Esophagus muscularis mucosa (tissue), 4 donors: Measurements from ENCODE around the gene RHD. TPM values are rescaled to one million over a fixed set of nuclear protein-coding genes. Genes with fewer than 3 reads are reported as not detected.
A peak's percentile ranks its signal among the peaks of the same experiment; 100 is the strongest.
"Not testable (repeated sequence)": the region's sequence is repeated elsewhere in the genome, so short reads cannot be mapped to it uniquely, and the experiment has no call there.

ENCODE experiments used
- DNase-seq: peaks from one replicate; pipeline ENCODE4 v3.0.0-alpha.2; 2017; ENCODE audit errors: extremely low spot score
- H3K27ac ChIP-seq, 4 donors: fragments of 200-600 bp; sonication (generic); replicated peaks in 1 of 4; 1 replicate in 3 of 4; 2 replicates in 1 of 4; pipeline ENCODE4 v1.5.1; 2016 to 2019; ENCODE audit warnings: mild to moderate bottlenecking in 1 of 4
- H3K27me3 ChIP-seq, 4 donors: fragments of 200-600 bp; sonication (generic); one replicate each; pipeline versions ENCODE4 v1.5.1 to v1.6.0; 2016 to 2019
- H3K36me3 ChIP-seq, 4 donors: fragments of 200-600 bp; sonication (generic); one replicate each; pipeline ENCODE4 v1.5.1; 2016 to 2019
- H3K4me1 ChIP-seq, 4 donors: fragments of 200-600 bp; sonication (generic); one replicate each; pipeline ENCODE4 v1.5.1; 2016 to 2019
- H3K4me3 ChIP-seq, 4 donors: fragments of 200-600 bp; sonication (generic); 1 replicate in 2 of 4; 2 replicates in 2 of 4; pipeline ENCODE4 v1.5.1; 2016 to 2019; ENCODE audit warnings: mild to moderate bottlenecking in 4 of 4, moderate library complexity in 1 of 4
- H3K9me3 ChIP-seq, 4 donors: fragments of 200-600 bp; sonication (generic); 1 replicate in 3 of 4; 2 replicates in 1 of 4; pipeline ENCODE4 v1.5.1; 2016 to 2019
- CTCF ChIP-seq, 3 experiments: fragments of 200-600 bp in 2 of 3; fragments of 450-650 bp in 1 of 3; sonication (generic) in 2 of 3; IDR thresholded peaks; one replicate each; pipeline ENCODE4 v1.5.1; 2017 to 2019; ENCODE audit warnings: antibody characterized with exemption in 3 of 3, mild to moderate bottlenecking in 2 of 3, moderate library complexity in 1 of 3
- EP300 ChIP-seq: sonication (generic); formaldehyde crosslinking; IDR thresholded peaks from one replicate; pipeline ENCODE4 v1.6.1; 2017; ENCODE audit warnings: antibody characterized with exemption
- POLR2A ChIP-seq: fragments of 450-650 bp; IDR thresholded peaks from one replicate; pipeline ENCODE4 v1.6.1; 2017; ENCODE audit warnings: antibody characterized with exemption, moderate library complexity, mild to moderate bottlenecking, low read depth
- POLR2AphosphoS5 ChIP-seq, 2 donors: sonication (generic); formaldehyde crosslinking; IDR thresholded peaks; one replicate each; pipeline ENCODE4 v1.6.1; 2017; ENCODE audit warnings: antibody characterized with exemption in 2 of 2
- WGBS: methylation state at CpG from one replicate; pipeline ENCODE4 v1.1.5; 2018; 5-methylcytosine and 5-hydroxymethylcytosine counted together
- intact Hi-C: fragments of 100-400 bp; cut with DNase I; formaldehyde crosslinking; loops from one replicate; pipeline ENCODE4 v1.15.1; 2023
- total RNA-seq, 4 donors: library from RNA; depleted of rRNA; stranded (reverse); fragments of >200 nt; gene quantifications; one replicate each; pipeline versions ENCODE4 v1.1.0 to v1.2.1, GENCODE V29; 2016

Gene RHD
- total RNA-seq, 4 donors from 2014 or later, result not detected

DNA sequence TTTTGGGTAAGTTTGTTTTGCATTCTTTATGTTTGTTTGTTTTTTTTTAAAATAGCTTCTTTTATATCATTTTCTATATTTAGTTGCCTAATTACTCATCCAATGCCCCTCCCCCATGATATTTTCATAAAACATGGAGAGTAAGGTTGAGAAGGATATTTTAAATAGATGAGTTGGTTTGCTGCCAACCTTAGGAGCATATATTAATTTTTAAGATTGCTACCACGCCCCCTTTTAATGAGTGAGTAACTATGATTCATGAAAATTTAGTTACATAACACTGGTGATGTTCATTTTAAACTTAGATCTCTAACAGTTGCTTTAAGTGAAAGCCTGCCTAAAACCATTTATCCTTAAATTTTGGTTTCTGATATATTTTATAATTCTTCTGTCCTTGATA, 84.5 kb downstream of the RHD start:
- WGBS, result 82% methylated on average over 1 of the region's 1 CpG
- Histone ChIP-seq H3K9me3 (no peaks in the 10 kb centered on the region), H3K27me3 (no peaks in the 10 kb centered on the region), H3K27ac (no peak overlapping the region), H3K4me1 (peaks cover 1 to 9% (median 4%) of the 10 kb centered on the region in 4 donors), H3K4me3 (no peak overlapping the region), H3K36me3 (peaks cover 34 to 99% (median 84%) of the 10 kb centered on the region in 4 donors)
- intact Hi-C loops, result no loop called here
- DNase-seq, result no peak
- no peak for TF ChIP-seq POLR2AphosphoS5 (IDR thresholded peaks at IDR 0.05)
- no peak for TF ChIP-seq EP300
- TF ChIP-seq POLR2A, result no peak
- no peak for TF ChIP-seq CTCF (IDR thresholded peaks at IDR 0.05)

- H3K36me3 ChIP-seq, result peaks cover 18 to 63% (median 52%) of the 10 kb centered on the region in 4 donors
- DNase-seq, result no peak
- intact Hi-C loops, result no loop called here
- H3K27me3 ChIP-seq, result no peaks in the 10 kb centered on the region
- TF ChIP-seq EP300 (no peak), CTCF (IDR thresholded peaks at IDR 0.05) (no peak)
- no peak overlapping the region for H3K4me3 ChIP-seq
- no peaks in the 10 kb centered on the region for H3K9me3 ChIP-seq
- WGBS, result 86% methylated on average over 7 of the region's 7 CpGs
- H3K27ac ChIP-seq, result no peak overlapping the region
- peaks cover 3 to 12% (median 7%) of the 10 kb centered on the region in 4 donors for H3K4me1 ChIP-seq
Measured at GRCh38 chr1:25360596-25361581, 88.6 kb downstream of the RHD start.

GRCh38 chr1:25361901-25362300, 89.6 kb downstream of the RHD start:
- TF ChIP-seq POLR2A, result no peak
- TF ChIP-seq CTCF (IDR thresholded peaks at IDR 0.05), result no peak
- no peak for TF ChIP-seq EP300
- TF ChIP-seq POLR2AphosphoS5 (IDR thresholded peaks at IDR 0.05), result no peak
- Histone ChIP-seq H3K4me1 (peaks cover 3 to 8% (median 6%) of the 10 kb centered on the region in 4 donors), H3K4me3 (no peak overlapping the region), H3K9me3 (no peaks in the 10 kb centered on the region), H3K36me3 (peaks cover 18 to 53% (median 44%) of the 10 kb centered on the region in 4 donors), H3K27me3 (no peaks in the 10 kb centered on the region), H3K27ac (peak overlapping the region in 1 of 4 donors; percentile 35)
- no peak for DNase-seq
- WGBS, result 71% methylated on average over 2 of the region's 2 CpGs
- intact Hi-C loops, result no loop called here

DNA sequence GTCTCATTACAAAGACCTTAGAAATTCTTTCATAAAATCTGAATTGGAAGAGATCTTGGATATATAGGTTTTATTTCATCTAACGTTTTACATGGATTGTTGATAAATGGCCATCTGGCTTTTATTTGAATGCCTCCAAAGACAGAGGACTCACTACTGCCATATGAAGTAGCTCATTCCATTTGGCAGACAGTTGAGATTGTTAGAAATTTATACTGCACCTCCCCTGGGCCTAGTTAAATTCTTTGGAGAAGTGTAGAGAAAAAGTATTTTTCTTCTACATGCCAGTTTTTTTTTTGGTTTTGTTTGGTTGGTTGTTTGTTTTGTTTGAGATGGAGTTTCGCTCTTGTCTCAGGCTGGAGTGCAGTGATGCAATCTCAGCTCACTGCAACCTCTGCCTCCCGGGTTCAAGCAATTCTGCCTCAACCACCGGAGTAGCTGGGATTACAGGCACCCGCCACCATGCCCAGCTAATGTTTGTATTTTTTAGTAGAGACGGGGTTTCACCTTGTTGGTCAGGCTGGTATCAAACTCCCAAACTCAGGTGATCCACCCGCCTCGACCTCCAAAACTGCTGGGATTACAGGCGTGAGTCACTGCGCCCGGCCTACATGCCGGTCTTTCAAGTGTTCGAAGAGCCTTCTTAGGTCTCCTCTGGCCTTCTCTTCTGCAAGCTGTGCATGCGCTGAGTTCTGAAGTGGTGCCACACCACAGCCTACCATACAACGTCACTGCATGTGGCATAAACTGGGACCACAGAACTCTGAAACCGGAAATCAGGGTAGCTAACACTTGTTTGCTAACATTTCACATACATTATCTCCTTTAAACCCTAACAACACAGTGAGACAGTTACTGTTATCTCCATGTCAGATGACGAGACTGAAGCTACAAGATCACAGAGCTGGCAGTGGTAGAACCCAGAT, 90.6 kb downstream of the RHD start:
- peaks cover 16 to 43% (median 36%) of the 10 kb centered on the region in 4 donors for H3K36me3 ChIP-seq
- H3K27ac ChIP-seq, DNase-seq, H3K4me1 ChIP-seq, H3K4me3 ChIP-seq, H3K9me3 ChIP-seq, H3K27me3 ChIP-seq, intact Hi-C loops: not testable (repeated sequence)
- WGBS, result no CpG with 5 or more reads among the region's 17 CpGs

DNA sequence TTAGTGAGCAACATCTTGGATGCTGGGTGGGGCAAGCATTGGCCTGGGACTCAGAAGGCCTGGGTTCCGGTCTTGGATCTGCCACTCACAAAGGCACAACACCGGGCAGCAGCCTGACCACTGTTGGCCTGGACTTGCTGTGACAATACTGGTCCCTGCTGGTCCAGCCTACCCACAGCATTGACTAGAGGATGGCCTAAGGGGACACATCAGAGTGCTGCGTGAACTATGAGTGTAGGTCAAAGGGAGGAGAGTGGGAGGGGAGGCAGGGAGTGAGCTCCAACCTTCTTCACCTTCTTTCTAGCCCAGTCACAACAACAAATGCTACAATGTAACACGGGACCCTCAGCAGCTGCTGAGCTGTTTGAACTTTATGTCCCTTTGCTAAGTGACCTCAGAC, 96.9 kb downstream of the RHD start:
- TF ChIP-seq CTCF (IDR thresholded peaks at IDR 0.05) (no peak), POLR2AphosphoS5 (IDR thresholded peaks at IDR 0.05) (no peak), POLR2A (no peak), EP300 (no peak)
- no peaks in the 10 kb centered on the region for H3K9me3 ChIP-seq
- 86% methylated on average over 3 of the region's 4 CpGs for WGBS
- H3K27ac ChIP-seq, result no peak overlapping the region
- no peak for DNase-seq
- no peaks in the 10 kb centered on the region for H3K27me3 ChIP-seq
- no peaks in the 10 kb centered on the region for H3K4me1 ChIP-seq
- no peak overlapping the region for H3K4me3 ChIP-seq
- intact Hi-C loops, result no loop called here
- H3K36me3 ChIP-seq, result no peaks in the 10 kb centered on the region

GRCh38 chr1:25369691-25370271, 97.5 kb downstream of the RHD start:
- H3K9me3 ChIP-seq, H3K4me3 ChIP-seq, H3K27me3 ChIP-seq, H3K27ac ChIP-seq, DNase-seq, H3K4me1 ChIP-seq, H3K36me3 ChIP-seq, intact Hi-C loops: not testable (repeated sequence)
- 84% methylated on average over 12 of the region's 12 CpGs for WGBS

DNA sequence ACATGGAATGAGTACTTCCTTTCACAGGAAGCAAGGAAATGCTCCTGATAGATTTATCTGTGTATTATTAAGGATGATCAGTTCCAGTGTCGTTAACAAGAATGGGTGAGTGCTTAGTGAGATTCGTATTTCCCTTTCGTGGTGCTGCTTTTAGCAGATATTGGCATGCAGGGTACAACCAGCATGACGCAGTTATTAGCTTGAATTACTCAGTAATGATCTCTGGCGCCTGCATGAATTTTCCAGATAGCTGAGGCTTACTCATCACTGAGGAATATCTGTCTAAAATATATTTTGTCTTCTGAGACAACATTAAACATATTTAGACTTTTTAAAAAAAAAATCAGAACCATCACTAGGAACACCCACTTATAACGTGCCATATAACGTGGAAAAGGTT, 99.4 kb downstream of the RHD start:
- DNase-seq, H3K27me3 ChIP-seq, H3K36me3 ChIP-seq, H3K4me1 ChIP-seq, H3K27ac ChIP-seq, intact Hi-C loops, H3K4me3 ChIP-seq, H3K9me3 ChIP-seq: not testable (repeated sequence)
- WGBS, result 76% methylated on average over 7 of the region's 7 CpGs
